AG04450 (cell line): Measurements from ENCODE around the gene PTPRG. TPM values are rescaled to one million over a fixed set of nuclear protein-coding genes. Genes with fewer than 3 reads are reported as not detected.

ENCODE experiments used
- CTCF ChIA-PET: fragments of 300-600, 350-600 bp; formaldehyde crosslinking; extraction: SDS; loops from one replicate; lab custom pipeline; 2022; ENCODE audit warnings: antibody characterized with exemption, inconsistent platforms; lab: Charles Lee
- POLR2A ChIA-PET: fragments of 350-600 bp; formaldehyde crosslinking; extraction: SDS; loops from one replicate; lab custom pipeline; 2021; ENCODE audit warnings: antibody characterized with exemption, inconsistent platforms; lab: Yijun Ruan, JAX
- DNase-seq: peaks from one replicate; pipeline ENCODE4 v3.0.0-alpha.2; 2011; ENCODE audit warnings: low read depth, low spot score
- H3K27ac ChIP-seq: one replicate; pipeline ENCODE4 v1.5.1; 2012; ENCODE audit warnings: low read depth, low read length, control low read depth
- H3K27me3 ChIP-seq: one replicate; pipeline ENCODE4 v1.6.0; 2012; ENCODE audit warnings: low read length; ENCODE audit not compliant: control insufficient read depth, insufficient read depth
- H3K4me3 ChIP-seq: 2 replicates; pipeline ENCODE4 v1.5.1; 2011; ENCODE audit warnings: mild to moderate bottlenecking, low read depth, low read length, control low read depth
- H3K9me3 ChIP-seq: 2 replicates; pipeline ENCODE4 v1.5.1; 2012; ENCODE audit warnings: low read length; ENCODE audit not compliant: control insufficient read depth, insufficient read depth
- polyA plus RNA-seq: library from polyadenylated mRNA; depleted of rRNA; stranded (reverse); fragments of >200 nt; gene quantifications from 2 replicates; pipeline ENCODE4 v1.2.3, GENCODE V29; 2011
- TF ChIP-seq, protein P1 (sequence below): IDR thresholded peaks from 2 replicates; pipeline ENCODE4 v1.5.1; 2011; ENCODE audit warnings: low read depth, low read length, control low read depth, inconsistent platforms

The PTPRG gene
- polyA plus RNA-seq, 1 experiment, result 26.5 TPM

GRCh38 chr3:62236016-62236415 is 674.6 kb downstream of the PTPRG start:
- CTCF ChIA-PET, result no interaction called here
- H3K9me3 ChIP-seq, result no peaks in the 10 kb centered on the region
- H3K27me3 ChIP-seq, result no peaks in the 10 kb centered on the region
- H3K27ac ChIP-seq, result no peak overlapping the region
- POLR2A ChIA-PET, result no interaction called here
- no peak overlapping the region for H3K4me3 ChIP-seq
- TF ChIP-seq, protein P1, sequence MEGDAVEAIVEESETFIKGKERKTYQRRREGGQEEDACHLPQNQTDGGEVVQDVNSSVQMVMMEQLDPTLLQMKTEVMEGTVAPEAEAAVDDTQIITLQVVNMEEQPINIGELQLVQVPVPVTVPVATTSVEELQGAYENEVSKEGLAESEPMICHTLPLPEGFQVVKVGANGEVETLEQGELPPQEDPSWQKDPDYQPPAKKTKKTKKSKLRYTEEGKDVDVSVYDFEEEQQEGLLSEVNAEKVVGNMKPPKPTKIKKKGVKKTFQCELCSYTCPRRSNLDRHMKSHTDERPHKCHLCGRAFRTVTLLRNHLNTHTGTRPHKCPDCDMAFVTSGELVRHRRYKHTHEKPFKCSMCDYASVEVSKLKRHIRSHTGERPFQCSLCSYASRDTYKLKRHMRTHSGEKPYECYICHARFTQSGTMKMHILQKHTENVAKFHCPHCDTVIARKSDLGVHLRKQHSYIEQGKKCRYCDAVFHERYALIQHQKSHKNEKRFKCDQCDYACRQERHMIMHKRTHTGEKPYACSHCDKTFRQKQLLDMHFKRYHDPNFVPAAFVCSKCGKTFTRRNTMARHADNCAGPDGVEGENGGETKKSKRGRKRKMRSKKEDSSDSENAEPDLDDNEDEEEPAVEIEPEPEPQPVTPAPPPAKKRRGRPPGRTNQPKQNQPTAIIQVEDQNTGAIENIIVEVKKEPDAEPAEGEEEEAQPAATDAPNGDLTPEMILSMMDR, result no peak
- DNase-seq, result no peak

DNA sequence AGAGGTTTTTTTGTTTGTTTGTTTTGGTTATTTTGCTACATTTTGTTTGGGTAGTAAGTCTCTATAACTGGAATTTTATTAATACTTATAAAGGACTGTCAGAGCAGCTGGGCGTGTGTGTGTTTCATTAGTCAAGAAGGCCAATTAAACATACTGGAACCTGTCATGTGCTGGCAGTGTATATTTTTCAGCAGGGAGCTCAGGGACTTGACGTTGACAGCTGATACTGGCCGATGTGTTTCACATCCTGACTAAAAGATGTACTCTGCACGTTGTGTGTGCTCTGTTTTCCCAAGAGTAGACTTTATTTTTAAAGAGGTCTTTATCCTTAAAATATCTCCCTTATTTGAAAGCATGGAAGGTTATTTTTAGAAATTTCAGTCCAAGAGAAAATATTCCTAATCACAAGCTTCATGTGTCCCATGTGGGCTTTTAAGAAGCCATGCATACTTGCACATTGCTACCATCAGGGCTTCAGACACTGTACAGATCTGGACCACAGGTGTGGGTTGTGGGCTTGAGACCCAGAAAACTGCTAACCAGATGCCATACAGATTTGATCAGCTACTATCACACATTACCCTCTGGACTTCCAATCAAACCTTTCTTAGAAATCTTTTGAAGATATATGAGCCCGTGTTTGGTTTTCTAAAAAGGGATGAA is 676.0 kb downstream of the PTPRG start:
- POLR2A ChIA-PET, result no interaction called here
- Histone ChIP-seq H3K27me3 (no peaks in the 10 kb centered on the region), H3K27ac (no peak overlapping the region), H3K9me3 (no peaks in the 10 kb centered on the region), H3K4me3 (no peak overlapping the region)
- TF ChIP-seq, protein P1, result no peak
- DNase-seq, result no peak
- CTCF ChIA-PET, result no interaction called here

DNA sequence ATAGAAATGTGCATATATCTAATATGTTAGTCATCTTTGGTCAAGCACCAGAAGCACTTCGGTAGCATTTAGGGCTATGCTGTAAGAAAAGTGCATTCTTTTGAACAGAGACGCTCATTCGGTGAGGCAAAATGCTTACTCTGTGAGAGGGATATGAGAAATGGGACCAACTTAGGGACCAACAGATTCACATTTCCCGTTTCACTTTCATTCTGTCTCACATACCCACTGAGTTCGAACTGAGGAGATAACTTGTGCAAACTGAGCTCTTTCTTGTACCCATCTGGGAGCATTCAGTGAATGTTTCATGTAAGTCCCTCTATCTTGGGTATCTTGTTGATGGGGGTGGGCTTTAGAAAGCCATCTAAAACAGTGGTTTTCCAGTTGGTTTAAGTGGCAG is 676.6 kb downstream of the PTPRG start:
- CTCF ChIA-PET, result no interaction called here
- H3K4me3 ChIP-seq, result no peak overlapping the region
- no peaks in the 10 kb centered on the region for H3K9me3 ChIP-seq
- H3K27me3 ChIP-seq, result no peaks in the 10 kb centered on the region
- no peak for DNase-seq
- POLR2A ChIA-PET, result no interaction called here
- TF ChIP-seq, protein P1, result no peak
- no peak overlapping the region for H3K27ac ChIP-seq

DNA sequence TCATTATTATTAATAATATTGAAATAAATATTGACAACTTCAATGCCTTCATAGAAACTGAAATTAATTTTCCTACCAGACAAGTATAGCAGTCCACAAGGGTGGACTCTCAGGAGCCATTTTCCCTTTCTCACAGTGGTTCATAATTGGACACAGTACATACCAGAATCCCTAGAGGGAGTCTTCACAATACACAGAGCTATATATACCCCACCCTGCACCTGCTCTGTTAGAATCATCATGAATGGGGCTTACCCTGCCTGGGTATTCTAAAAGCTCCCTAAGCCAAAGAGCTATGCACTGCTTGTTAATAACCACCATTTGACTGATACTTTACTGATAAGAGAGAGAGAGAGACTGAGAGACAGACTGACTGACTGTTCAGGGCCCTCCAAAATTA is 677.1 kb downstream of the PTPRG start:
- H3K9me3 ChIP-seq, result no peaks in the 10 kb centered on the region
- ChIA-PET POLR2A (no interaction called here), CTCF (interaction anchor here (3.8 kb wide), 1 partner anchor 9 kb away, joined by 13 read pairs; no protein-coding TSS in a partner anchor)
- no peaks in the 10 kb centered on the region for H3K27me3 ChIP-seq
- no peak overlapping the region for H3K27ac ChIP-seq
- TF ChIP-seq, protein P1, result no peak
- DNase-seq, result no peak
- H3K4me3 ChIP-seq, result no peak overlapping the region

DNA sequence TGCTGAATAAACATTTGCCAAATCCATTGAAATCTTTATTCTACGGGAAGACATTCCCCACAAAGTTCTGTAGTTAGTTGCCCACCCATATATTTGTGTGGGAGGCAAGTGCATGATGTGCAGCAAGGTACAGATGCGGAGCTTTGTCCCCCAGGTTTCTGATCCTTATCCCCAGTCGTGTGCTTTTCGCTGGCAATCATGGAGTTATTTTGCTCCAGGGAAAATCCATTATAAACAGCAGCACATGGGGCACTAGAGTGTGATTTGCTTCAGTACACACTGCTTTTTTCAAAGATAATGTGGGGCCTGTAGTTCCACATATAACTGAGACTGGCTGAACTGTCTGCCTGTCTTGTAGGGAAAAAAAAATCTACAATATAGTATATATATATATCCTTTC is 679.9 kb downstream of the PTPRG start:
- POLR2A ChIA-PET, result no interaction called here
- H3K27me3 ChIP-seq, result no peaks in the 10 kb centered on the region

More for the DNA sequence above, 679.9 kb downstream of the PTPRG start:
- CTCF ChIA-PET, result interaction anchor here (3.8 kb wide), 1 partner anchor 12 kb away, joined by 13 read pairs; no protein-coding TSS in a partner anchor
- no peak for DNase-seq
- no peaks in the 10 kb centered on the region for H3K9me3 ChIP-seq
- no peak overlapping the region for H3K4me3 ChIP-seq
- H3K27ac ChIP-seq, result no peak overlapping the region
- TF ChIP-seq, protein P1, result no peak
